A673 (cell line): ENCODE results near the gene KIAA1328. TPM values are rescaled to one million over a fixed set of nuclear protein-coding genes. Genes with fewer than 3 reads are reported as not detected.

ENCODE experiments used
- BruUV-seq: library from RNA; stranded (reverse); fragments of 400-500 nt; replicated peaks from 2 replicates; lab custom pipeline; 2021; lab: Mats Ljungman, UMichigan
- CTCF ChIA-PET: fragments of 300-600 bp; sonication (Branson Sonifier 250); formaldehyde crosslinking; loops from one replicate; lab custom pipeline; 2022; ENCODE audit warnings: antibody characterized with exemption; lab: Charles Lee
- POLR2A ChIA-PET: fragments of 300-600 bp; sonication (Branson Sonifier 250); formaldehyde crosslinking; loops from one replicate; lab custom pipeline; 2022; ENCODE audit warnings: antibody characterized with exemption; ENCODE audit not compliant: low non-redundant PET; lab: Charles Lee
- DNase-seq: peaks from one replicate; pipeline ENCODE4 v3.0.0-alpha.2; 2015; ENCODE audit warnings: low spot score
- H3K27ac ChIP-seq: fragments of 200-600 bp; sonication (generic); 2 replicates; pipeline ENCODE4 v1.5.1; 2016; ENCODE audit warnings: mixed run types, low read depth, mild to moderate bottlenecking, mixed read lengths, antibody characterized with exemption, low read length; ENCODE audit not compliant: poor library complexity, severe bottlenecking
- H3K27me3 ChIP-seq: fragments of 200-600 bp; sonication (generic); replicated peaks from 2 replicates; pipeline ENCODE4 v1.6.1; 2017; ENCODE audit warnings: mixed run types, low read depth, mild to moderate bottlenecking, mixed read lengths, antibody characterized with exemption, low read length; ENCODE audit not compliant: insufficient read depth, poor library complexity
- H3K36me3 ChIP-seq: fragments of 200-600 bp; sonication (generic); 2 replicates; pipeline ENCODE4 v1.6.1; 2016; ENCODE audit warnings: mixed run types, mild to moderate bottlenecking, mixed read lengths, antibody characterized with exemption, low read length; ENCODE audit not compliant: insufficient read depth, poor library complexity, severe bottlenecking
- H3K4me1 ChIP-seq: fragments of 200-600 bp; sonication (generic); 2 replicates; pipeline ENCODE4 v1.6.1; 2017; ENCODE audit warnings: mixed run types, mild to moderate bottlenecking, mixed read lengths, antibody characterized with exemption, low read length; ENCODE audit not compliant: insufficient read depth, poor library complexity, severe bottlenecking
- H3K4me3 ChIP-seq: fragments of 200-600 bp; sonication (generic); 2 replicates; pipeline ENCODE4 v1.5.1; 2016; ENCODE audit warnings: low read depth, mixed run types, mild to moderate bottlenecking, mixed read lengths, low read length; ENCODE audit not compliant: poor library complexity, severe bottlenecking
- H3K9me3 ChIP-seq: fragments of 200-600 bp; sonication (generic); 2 replicates; pipeline ENCODE4 v1.6.1; 2016; ENCODE audit warnings: mixed run types, low read depth, mild to moderate bottlenecking, mixed read lengths, antibody characterized with exemption, low read length; ENCODE audit not compliant: poor library complexity, severe bottlenecking
- CTCF ChIP-seq: fragments of 300-800, 200-600 bp; sonication (generic); conservative IDR thresholded peaks from 2 replicates; pipeline ENCODE4 v1.5.1; 2017; ENCODE audit warnings: low read depth, mild to moderate bottlenecking, antibody characterized with exemption, low read length, moderate library complexity, mixed read lengths
- EZH2 ChIP-seq: fragments of 200-600 bp; sonication (generic); IDR thresholded peaks from 2 replicates; pipeline ENCODE4 v1.6.1; 2017; ENCODE audit warnings: borderline replicate concordance, low read depth, mild to moderate bottlenecking, mixed read lengths, antibody characterized with exemption, low read length; ENCODE audit not compliant: poor library complexity, severe bottlenecking
- intact Hi-C: fragments of 100-400 bp; cut with micrococcal nuclease; formaldehyde crosslinking; loops from one replicate; pipeline ENCODE4 v1.10.0; 2022; ENCODE audit not compliant: unreplicated experiment
- total RNA-seq: library from RNA; stranded (reverse); gene quantifications from 2 replicates; pipeline ENCODE4 v1.2.3, GENCODE V29; 2021

The KIAA1328 gene
- total RNA-seq, 1 experiment from 2014 or later: 6.5 TPM

- CTCF ChIA-PET: no interaction called here
Observed at GRCh38 chr18:37199741-37200140, 370.8 kb downstream of the KIAA1328 start.

GRCh38 chr18:37207343-37207742 is 378.4 kb downstream of the KIAA1328 start:
- Histone ChIP-seq H3K36me3 (no peaks in the 10 kb centered on the region), H3K4me3 (no peak overlapping the region), H3K9me3 (no peaks in the 10 kb centered on the region), H3K27me3 (no peaks in the 10 kb centered on the region), H3K4me1 (no peaks in the 10 kb centered on the region), H3K27ac (no peak overlapping the region)
- intact Hi-C loops: no loop called here
- CTCF ChIA-PET: no interaction called here
- no TSS peak for BruUV-seq
- DNase-seq: no peak
- TF ChIP-seq CTCF (no peak), EZH2 (no peak)
- POLR2A ChIA-PET: no interaction called here

More at GRCh38 chr18:37199741-37200140, 370.8 kb downstream of the KIAA1328 start:
- Histone ChIP-seq H3K36me3 (no peaks in the 10 kb centered on the region), H3K27me3 (no peaks in the 10 kb centered on the region), H3K4me3 (no peak overlapping the region), H3K27ac (no peak overlapping the region), H3K9me3 (no peaks in the 10 kb centered on the region), H3K4me1 (no peaks in the 10 kb centered on the region)
- intact Hi-C loops: no loop called here
- DNase-seq: no peak
- POLR2A ChIA-PET: no interaction called here
- TF ChIP-seq EZH2: no peak
- no peak for TF ChIP-seq CTCF
- no TSS peak for BruUV-seq

- Histone ChIP-seq H3K4me3 (no peak overlapping the region), H3K36me3 (no peaks in the 10 kb centered on the region), H3K27ac (no peak overlapping the region), H3K27me3 (no peaks in the 10 kb centered on the region), H3K9me3 (no peaks in the 10 kb centered on the region), H3K4me1 (no peaks in the 10 kb centered on the region)
- ChIA-PET POLR2A (no interaction called here), CTCF (no interaction called here)
- no peak for DNase-seq
- TF ChIP-seq EZH2 (no peak), CTCF (no peak)
- intact Hi-C loops: no loop called here
- BruUV-seq: no TSS peak
Observed at GRCh38 chr18:37210781-37211180, 381.9 kb downstream of the KIAA1328 start.
